Activated naive CD8-positive, alpha-beta T cell treated with anti-CD3 and anti-CD28 coated beads, Interleukin-2, amount 50 U/mL, for 16 hours (primary cell): ENCODE results near the gene COG1.
A peak's percentile ranks its signal among the peaks of the same experiment; 100 is the strongest.

Experiments used
- DNase-seq: peaks from one replicate; pipeline ENCODE4 v3.0.0-alpha.2; 2020; ENCODE audit warnings: low read depth, low spot score

COG1 gene

DNA sequence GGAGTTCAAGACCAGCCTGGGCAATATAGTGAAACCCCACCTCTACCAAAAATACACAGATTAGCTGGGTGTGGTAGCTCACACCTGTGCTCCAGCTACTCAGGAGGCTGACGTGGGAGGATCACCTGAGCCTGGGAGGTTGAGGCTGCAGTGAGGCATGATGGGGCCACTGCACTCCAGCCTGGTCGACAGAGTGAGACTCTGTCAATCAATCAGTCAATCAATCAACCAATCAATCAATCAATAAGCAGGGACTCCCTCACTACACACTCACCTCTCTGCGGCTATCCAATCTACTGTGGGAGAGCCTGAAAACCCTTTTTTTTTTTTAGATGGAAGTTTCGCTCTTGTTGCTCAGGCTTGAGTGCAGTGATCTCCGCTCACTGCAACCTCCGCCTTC lies 37.2 kb downstream of the COG1 start:
- DNase-seq, result no peak

GRCh38 chr17:73231395-73231794 lies 38.5 kb downstream of the COG1 start:
- no peak for DNase-seq

DNA sequence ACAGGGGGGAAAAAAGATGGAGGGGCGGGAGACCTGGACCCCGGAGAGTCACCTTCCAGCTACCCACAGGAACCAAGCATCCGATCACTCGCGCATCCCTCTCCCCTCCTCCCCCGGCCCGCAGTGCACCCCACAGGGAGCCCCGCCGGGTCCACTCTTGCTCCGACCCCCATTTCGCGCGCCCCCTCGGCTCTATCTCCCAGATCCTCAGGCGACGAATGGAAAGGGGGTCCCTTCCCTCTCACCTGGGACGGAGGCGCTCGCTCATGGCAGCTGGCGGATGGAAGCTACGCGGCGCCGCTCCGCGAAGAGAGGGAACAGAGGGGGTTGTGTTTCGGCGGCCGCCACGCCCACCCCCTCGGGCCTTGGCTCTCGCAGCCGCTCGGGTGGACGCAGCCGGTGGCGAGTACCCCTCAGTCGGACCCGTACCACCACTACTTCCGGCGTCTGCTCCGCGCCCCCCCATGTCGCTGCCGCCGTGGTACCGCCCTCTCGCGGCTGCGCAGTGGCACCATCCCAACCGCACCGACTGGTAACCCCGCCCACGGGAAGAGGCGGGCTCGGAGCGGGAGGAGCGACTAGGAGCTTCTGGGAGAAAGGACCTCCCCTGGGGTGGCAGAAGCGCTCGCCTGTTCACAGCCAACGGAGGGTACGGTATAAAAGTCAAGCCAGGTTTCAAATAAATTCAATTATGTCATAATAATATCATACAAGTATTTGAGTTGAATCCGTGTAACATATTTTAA lies 39.2 kb downstream of the COG1 start:
- peak; percentile 97 for DNase-seq

GRCh38 chr17:73232587-73233373 lies 39.9 kb downstream of the COG1 start:
- DNase-seq, result no peak

DNA sequence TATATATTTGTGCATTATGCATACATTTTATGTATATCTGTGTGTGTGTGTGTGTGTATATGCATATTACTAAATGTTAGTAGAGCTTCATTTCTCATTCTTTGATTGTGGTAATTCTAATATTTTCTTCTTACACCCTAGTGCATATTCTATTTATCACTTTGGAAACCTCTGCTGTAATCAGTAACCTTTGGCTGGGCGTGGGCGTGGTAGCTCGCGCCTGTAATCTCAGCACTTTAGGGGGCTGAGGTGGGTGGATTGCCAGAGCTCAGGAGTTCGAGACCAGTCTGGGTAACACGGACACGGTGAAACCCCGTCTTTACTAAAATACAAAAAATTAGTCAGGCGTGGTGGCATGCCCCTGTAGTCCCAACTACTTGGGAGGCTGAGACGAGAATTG lies 41.9 kb downstream of the COG1 start:
- no peak for DNase-seq

DNA sequence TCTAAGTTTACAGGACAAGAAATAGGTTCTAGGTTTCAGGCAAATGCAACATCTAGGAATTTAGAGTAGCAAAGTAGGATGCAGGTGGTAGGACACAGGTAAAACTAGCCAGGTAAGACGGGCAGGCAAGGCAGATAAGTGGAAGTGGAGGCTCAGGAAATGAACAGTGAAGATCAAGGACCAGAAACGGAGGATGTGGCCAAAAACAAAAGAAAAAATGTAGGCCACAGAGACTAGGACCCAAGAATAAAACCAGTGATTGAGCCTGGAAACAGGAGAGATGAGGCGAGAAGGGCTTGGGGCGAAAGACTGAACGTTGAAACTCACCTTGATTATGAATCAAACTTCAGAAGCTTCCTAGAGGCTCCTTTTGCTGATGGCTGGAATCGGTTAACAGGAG lies 44.9 kb downstream of the COG1 start:
- no peak for DNase-seq

- DNase-seq, result no peak
These were observed 47.7 kb downstream of the COG1 start for GRCh38 chr17:73240561-73240960.

DNA sequence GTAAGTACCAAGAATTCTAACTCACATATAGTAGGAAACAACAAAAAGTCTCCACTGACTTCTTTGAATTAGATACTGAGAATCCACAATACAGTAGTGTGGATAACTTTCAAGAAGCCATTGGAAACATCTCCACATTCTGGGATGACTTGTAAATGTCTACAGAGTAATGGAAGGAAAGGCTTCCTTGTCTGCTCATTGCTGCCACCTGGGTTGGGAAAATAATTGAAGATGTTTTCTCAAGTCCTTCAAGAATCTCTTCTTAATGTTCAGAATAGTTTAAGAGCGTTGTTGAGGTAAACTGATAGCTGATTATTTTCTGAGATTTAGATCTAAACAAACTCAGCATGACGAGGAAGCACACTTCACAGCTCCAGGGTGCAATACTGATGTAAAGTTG lies 54.9 kb downstream of the COG1 start:
- DNase-seq, result no peak

GRCh38 chr17:73248532-73248931 lies 55.7 kb downstream of the COG1 start:
- no peak for DNase-seq

GRCh38 chr17:73249700-73250099 lies 56.8 kb downstream of the COG1 start:
- no peak for DNase-seq

- no peak for DNase-seq
These were observed 58.2 kb downstream of the COG1 start for GRCh38 chr17:73250851-73251640.

DNA sequence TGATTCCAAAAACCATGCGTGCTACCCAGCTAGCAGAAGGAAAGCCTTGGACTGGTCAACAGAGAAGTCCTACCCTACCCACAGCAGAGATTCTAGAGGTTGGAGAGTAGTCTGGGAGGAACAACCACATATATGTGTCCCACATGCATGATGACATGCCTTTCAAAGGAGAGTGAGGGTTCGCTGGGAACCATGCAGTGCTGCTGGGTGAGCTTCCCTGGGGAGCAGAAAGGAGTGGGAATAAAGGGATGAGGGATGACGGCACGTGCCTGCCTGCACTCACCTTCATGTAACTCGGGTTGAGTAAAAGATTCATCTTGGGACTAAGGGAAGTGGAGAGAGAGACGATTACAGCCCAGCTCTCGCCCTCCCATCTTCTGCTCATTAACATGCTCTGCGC lies 59.0 kb downstream of the COG1 start:
- no peak for DNase-seq

- DNase-seq, result peak; percentile 9
These were observed 62.9 kb downstream of the COG1 start for GRCh38 chr17:73255671-73256181.

GRCh38 chr17:73256220-73256619 lies 63.4 kb downstream of the COG1 start:
- no peak for DNase-seq

DNA sequence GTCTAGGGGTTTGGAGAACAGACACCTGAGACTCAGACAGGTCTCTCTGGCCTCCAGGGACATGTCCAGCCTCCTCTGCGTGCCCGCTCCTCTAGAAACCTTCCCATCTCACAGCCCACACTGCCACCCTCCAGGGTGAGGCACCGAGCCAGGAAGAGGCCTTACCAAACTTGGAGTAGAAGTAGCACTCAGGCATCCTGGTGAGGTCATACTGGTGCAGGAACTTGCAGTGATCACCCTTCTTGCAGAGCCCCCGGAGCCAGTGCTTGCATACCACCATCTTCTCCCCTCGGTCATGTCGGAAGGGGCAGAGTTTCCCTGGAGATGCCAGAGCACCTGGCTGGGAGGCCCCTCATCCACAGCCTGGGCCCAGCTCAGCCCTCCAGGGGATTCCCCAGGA lies 64.7 kb downstream of the COG1 start:
- DNase-seq, result no peak
